Mucosa of rectum (tissue), 2 donors: ENCODE results near the gene CXCL6.

Experiments
- H3K27ac ChIP-seq, 2 donors: one replicate each; pipeline ENCODE4 v1.7.0; 2013; ENCODE audit warnings: inconsistent platforms in 2 of 2, low read depth in 2 of 2, low read length in 2 of 2
- H3K27me3 ChIP-seq, 2 donors: one replicate each; pipeline ENCODE4 v1.7.0; 2013; ENCODE audit warnings: low read length in 2 of 2; ENCODE audit not compliant: control insufficient read depth in 2 of 2, insufficient read depth in 2 of 2
- H3K36me3 ChIP-seq, 2 donors: one replicate each; pipeline ENCODE4 v1.7.0; 2013; ENCODE audit warnings: low read length in 2 of 2; ENCODE audit not compliant: control insufficient read depth in 2 of 2, insufficient read depth in 2 of 2
- H3K4me1 ChIP-seq, 2 donors: one replicate each; pipeline ENCODE4 v1.7.0; 2013; ENCODE audit warnings: low read length in 2 of 2, mild to moderate bottlenecking in 1 of 2; ENCODE audit not compliant: control insufficient read depth in 2 of 2, insufficient read depth in 2 of 2
- H3K4me3 ChIP-seq, 2 donors: one replicate each; pipeline ENCODE4 v1.7.0; 2013; ENCODE audit warnings: low read length in 2 of 2
- H3K9ac ChIP-seq, 2 donors: one replicate each; pipeline ENCODE4 v1.7.0; 2013; ENCODE audit warnings: low read length in 2 of 2, low read depth in 1 of 2, mild to moderate bottlenecking in 1 of 2
- H3K9me3 ChIP-seq, 2 donors: one replicate each; pipeline ENCODE4 v1.7.0; 2013; ENCODE audit warnings: low read length in 2 of 2; ENCODE audit not compliant: control insufficient read depth in 2 of 2
- donor health status: healthy.
- donor health status: Normal muscosa, but diverticular disease.

The CXCL6 gene

GRCh38 chr4:73816814-73817213 lies 19.7 kb upstream of the CXCL6 start:
- Histone ChIP-seq H3K4me1 (no peaks in the 10 kb centered on the region), H3K27me3 (no peaks in the 10 kb centered on the region), H3K27ac (no peak overlapping the region)

GRCh38 chr4:73817341-73817740 lies 19.1 kb upstream of the CXCL6 start:
- Histone ChIP-seq H3K27ac (no peak overlapping the region), H3K9ac (no peak overlapping the region), H3K27me3 (no peaks in the 10 kb centered on the region), H3K4me3 (no peak overlapping the region), H3K4me1 (no peaks in the 10 kb centered on the region), H3K36me3 (no peaks in the 10 kb centered on the region), H3K9me3 (no peaks in the 10 kb centered on the region)

More at GRCh38 chr4:73816814-73817213, 19.7 kb upstream of the CXCL6 start:
- Histone ChIP-seq H3K9ac (no peak overlapping the region), H3K9me3 (no peaks in the 10 kb centered on the region), H3K36me3 (no peaks in the 10 kb centered on the region), H3K4me3 (no peak overlapping the region)

GRCh38 chr4:73821325-73821724 lies 15.2 kb upstream of the CXCL6 start:
- Histone ChIP-seq H3K27me3 (no peaks in the 10 kb centered on the region), H3K9me3 (no peaks in the 10 kb centered on the region), H3K27ac (no peak overlapping the region), H3K4me1 (no peaks in the 10 kb centered on the region), H3K36me3 (no peaks in the 10 kb centered on the region), H3K9ac (no peak overlapping the region), H3K4me3 (no peak overlapping the region)

GRCh38 chr4:73822389-73822788 lies 14.1 kb upstream of the CXCL6 start:
- no peaks in the 10 kb centered on the region for H3K27me3 ChIP-seq
- H3K4me3 ChIP-seq = no peak overlapping the region
- H3K9me3 ChIP-seq = no peaks in the 10 kb centered on the region
- no peaks in the 10 kb centered on the region for H3K36me3 ChIP-seq
- H3K27ac ChIP-seq = no peak overlapping the region
- no peaks in the 10 kb centered on the region for H3K4me1 ChIP-seq
- H3K9ac ChIP-seq = no peak overlapping the region

DNA sequence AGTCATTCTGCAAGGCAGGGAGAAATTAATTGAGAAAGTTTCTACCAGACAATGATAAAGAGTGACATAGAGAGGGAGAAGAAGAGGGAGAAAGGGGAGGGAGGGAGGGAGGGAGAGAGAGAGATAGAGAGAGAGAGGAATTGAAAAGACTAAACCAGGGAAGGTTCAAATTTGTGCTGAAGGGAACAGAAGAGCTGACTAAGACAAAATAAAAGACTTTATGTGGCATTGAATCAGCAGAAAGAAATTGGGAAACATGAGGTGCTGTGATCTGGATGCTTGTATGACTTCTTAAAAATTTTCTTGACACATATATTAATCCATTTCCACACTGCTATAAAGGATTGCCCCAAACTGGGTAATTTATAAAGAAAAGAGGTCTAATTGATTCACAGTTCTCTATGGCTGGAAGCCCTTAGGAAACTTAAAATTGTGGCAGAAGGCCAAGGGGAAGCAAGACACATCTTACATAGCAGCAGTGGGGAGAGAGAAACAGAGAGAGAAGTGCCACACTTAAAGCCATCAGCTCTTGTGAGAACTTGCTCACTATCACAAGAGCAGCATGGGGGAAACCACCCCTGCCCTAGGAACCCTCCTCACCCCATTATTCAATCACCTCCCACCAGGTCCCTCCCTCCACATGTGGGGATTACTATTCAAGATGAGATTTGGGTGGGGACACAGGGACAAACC lies 13.5 kb upstream of the CXCL6 start:
- no peaks in the 10 kb centered on the region for H3K27me3 ChIP-seq
- H3K27ac ChIP-seq = no peak overlapping the region
- H3K36me3 ChIP-seq = no peaks in the 10 kb centered on the region
- no peaks in the 10 kb centered on the region for H3K4me1 ChIP-seq
- H3K4me3 ChIP-seq = no peak overlapping the region
- peaks cover 0 to 4% of the 10 kb centered on the region in 2 donors for H3K9me3 ChIP-seq
- no peak overlapping the region for H3K9ac ChIP-seq

DNA sequence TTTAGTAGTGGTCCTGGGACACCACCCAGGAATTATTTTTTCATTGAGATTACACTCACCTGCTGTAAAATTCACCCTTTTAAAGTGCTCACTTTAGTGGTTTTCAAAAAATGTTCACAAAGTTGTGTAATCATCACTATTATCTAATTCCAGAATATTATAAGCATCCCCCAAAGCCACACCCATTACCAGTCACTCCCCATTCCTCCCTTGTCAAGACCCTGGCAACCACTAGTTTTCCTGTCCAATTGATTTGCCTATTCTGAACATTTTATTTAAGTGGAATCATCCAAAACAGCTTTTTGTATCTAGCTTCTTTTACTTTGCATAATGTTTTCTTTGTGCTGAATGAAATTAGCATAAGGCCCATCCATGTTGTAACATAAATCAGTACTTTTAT lies 12.7 kb upstream of the CXCL6 start:
- H3K27me3 ChIP-seq = no peaks in the 10 kb centered on the region
- H3K27ac ChIP-seq = no peak overlapping the region
- H3K9ac ChIP-seq = no peak overlapping the region
- no peak overlapping the region for H3K4me3 ChIP-seq
- H3K9me3 ChIP-seq = peaks cover 0 to 5% of the 10 kb centered on the region in 2 donors
- no peaks in the 10 kb centered on the region for H3K4me1 ChIP-seq
- no peaks in the 10 kb centered on the region for H3K36me3 ChIP-seq

DNA sequence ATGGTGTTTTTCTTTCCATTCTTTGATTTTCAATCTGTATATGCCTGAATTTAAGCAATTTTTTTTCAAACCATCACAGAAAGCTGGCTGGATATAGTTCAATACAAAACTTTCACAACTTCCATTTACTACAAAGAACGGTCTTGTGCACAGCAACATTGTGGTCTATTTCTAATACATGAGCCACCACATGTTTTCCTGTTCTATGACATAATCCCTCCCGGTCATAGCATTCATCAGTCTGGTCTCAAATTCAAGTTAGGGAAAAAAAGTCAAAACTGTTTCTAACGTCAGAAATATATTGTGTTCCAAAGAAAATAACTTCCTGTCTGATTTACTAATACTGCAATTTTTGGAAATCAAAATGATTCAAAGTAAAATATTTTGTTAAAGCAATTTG lies 7.5 kb upstream of the CXCL6 start:
- H3K9ac ChIP-seq = no peak overlapping the region

DNA sequence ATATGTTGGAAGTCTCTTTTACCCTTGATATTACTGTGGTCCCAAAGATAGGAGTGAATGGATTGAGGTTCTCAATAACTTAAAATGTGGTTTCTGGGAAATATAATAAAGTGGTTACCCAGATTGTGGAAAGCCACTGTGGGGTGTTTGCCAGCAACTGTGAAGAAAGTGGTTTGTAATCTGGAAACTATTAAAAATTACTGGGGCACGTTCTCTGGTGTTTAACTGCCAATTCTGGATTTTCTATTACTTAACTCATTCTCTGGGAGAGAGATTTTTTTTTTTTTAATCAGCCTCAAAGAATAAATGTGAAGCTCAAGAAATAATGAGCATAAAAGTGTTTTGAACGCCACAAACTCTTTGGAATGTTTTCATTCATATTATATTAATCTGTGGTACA lies 4.9 kb upstream of the CXCL6 start:
- no peaks in the 10 kb centered on the region for H3K27me3 ChIP-seq
- H3K9me3 ChIP-seq = peaks cover 0 to 5% of the 10 kb centered on the region in 2 donors
- no peak overlapping the region for H3K4me3 ChIP-seq
- H3K4me1 ChIP-seq = no peaks in the 10 kb centered on the region
- no peak overlapping the region for H3K27ac ChIP-seq
- H3K36me3 ChIP-seq = no peaks in the 10 kb centered on the region
- H3K9ac ChIP-seq = no peak overlapping the region

More for the DNA sequence above, 7.5 kb upstream of the CXCL6 start:
- peaks cover 0 to 5% of the 10 kb centered on the region in 2 donors for H3K9me3 ChIP-seq
- H3K4me3 ChIP-seq = no peak overlapping the region
- H3K36me3 ChIP-seq = no peaks in the 10 kb centered on the region
- H3K4me1 ChIP-seq = no peaks in the 10 kb centered on the region
- H3K27ac ChIP-seq = no peak overlapping the region
- no peaks in the 10 kb centered on the region for H3K27me3 ChIP-seq

DNA sequence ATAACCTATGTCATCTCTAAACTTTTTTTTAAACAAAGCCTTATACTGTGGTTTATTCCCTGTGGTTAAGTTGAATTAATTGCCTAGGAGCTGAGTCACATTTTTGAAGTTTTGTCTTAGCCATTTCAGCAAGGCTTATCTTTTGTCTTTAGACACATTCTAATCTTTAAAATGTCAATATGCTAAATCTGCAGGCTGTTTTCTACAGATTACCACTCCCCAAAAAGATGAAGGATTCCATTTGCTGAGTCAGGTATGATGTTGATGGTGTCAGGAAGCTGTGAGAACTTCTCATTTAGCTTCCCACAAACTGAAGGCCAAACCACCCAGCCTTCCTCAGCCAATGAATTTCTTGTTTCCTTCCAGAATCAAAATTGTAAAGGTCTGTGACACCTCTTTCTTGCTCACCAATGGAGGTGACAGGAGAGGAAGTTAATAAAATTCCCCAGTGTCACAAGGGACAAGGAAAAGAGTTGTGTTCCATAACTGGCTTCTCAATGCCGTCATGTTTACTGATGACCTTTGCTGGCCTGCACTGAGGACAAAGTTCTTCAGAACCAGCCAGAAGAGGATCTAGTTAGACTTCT lies 3.7 kb upstream of the CXCL6 start:
- H3K27me3 ChIP-seq = no peaks in the 10 kb centered on the region
- H3K9me3 ChIP-seq = peaks cover 0 to 4% of the 10 kb centered on the region in 2 donors
- H3K36me3 ChIP-seq = no peaks in the 10 kb centered on the region
- no peak overlapping the region for H3K9ac ChIP-seq
- H3K4me1 ChIP-seq = no peaks in the 10 kb centered on the region
- H3K4me3 ChIP-seq = no peak overlapping the region
- no peak overlapping the region for H3K27ac ChIP-seq

DNA sequence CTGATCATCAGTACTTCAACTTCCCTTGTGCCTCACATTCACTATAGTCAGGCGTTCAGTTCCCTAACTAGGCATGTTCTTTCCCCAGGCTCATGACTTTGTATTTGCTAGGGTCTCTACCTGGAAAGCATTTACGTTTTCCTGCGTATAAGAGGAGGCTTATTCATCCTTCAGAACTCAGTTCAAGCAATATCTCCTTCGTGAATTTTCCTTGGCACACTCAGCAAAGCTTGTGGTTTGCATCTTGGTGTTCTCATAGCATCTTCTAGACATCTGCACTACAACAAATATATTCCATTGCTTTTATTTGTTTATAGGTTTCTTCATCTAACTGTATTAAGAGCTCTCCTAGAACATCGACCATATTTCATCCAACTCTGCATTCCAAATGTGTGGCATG lies 2.6 kb downstream of the CXCL6 start:
- H3K4me1 ChIP-seq = no peaks in the 10 kb centered on the region
- H3K4me3 ChIP-seq = no peak overlapping the region
- no peaks in the 10 kb centered on the region for H3K27me3 ChIP-seq
- no peak overlapping the region for H3K9ac ChIP-seq
- H3K36me3 ChIP-seq = no peaks in the 10 kb centered on the region
- H3K27ac ChIP-seq = no peak overlapping the region
- H3K9me3 ChIP-seq = no peaks in the 10 kb centered on the region
